GM20000 (cell line): ENCODE measurements around the gene MMD.
"Not testable (repeated sequence)": the region's sequence is repeated elsewhere in the genome, so short reads cannot be mapped to it uniquely, and the experiment has no call there.

Source experiments
- DNase-seq: peaks from one replicate; pipeline ENCODE4 v3.0.0; 2012; ENCODE audit warnings: low spot score
- CTCF ChIP-seq: IDR thresholded peaks from 2 replicates; pipeline ENCODE4 v1.5.1; 2012; ENCODE audit warnings: mild to moderate bottlenecking, control low read depth; ENCODE audit errors: extremely low read depth, missing control alignments

The MMD gene

GRCh38 chr17:55433629-55434422 lies 12.2 kb upstream of the MMD start:
- no peak for DNase-seq
- TF ChIP-seq CTCF: no peak

GRCh38 chr17:55433029-55433628 lies 11.5 kb upstream of the MMD start:
- TF ChIP-seq CTCF: no peak
- DNase-seq: no peak

GRCh38 chr17:55432358-55433028 lies 10.9 kb upstream of the MMD start:
- TF ChIP-seq CTCF: no peak
- DNase-seq: no peak

- not testable (repeated sequence) for DNase-seq
These were observed 10.3 kb upstream of the MMD start for GRCh38 chr17:55431914-55432313.

GRCh38 chr17:55430541-55431288 lies 9.1 kb upstream of the MMD start:
- no peak for TF ChIP-seq CTCF
- DNase-seq: no peak

GRCh38 chr17:55427587-55427882 lies 5.9 kb upstream of the MMD start:
- TF ChIP-seq CTCF: no peak

GRCh38 chr17:55426851-55427586 lies 5.4 kb upstream of the MMD start:
- DNase-seq: peak; percentile 49
- TF ChIP-seq CTCF: no peak

More at GRCh38 chr17:55427587-55427882, 5.9 kb upstream of the MMD start:
- no peak for DNase-seq
